ENCODE results near the gene TRIM15. TPM values are rescaled to one million over a fixed set of nuclear protein-coding genes. Genes with fewer than 3 reads are reported as not detected.

The TRIM15 gene
- total and polyA plus RNA-seq, 12 donors, result not detected

GRCh38 chr6:30142665-30143064, 20.7 kb upstream of the TRIM15 start:
- H3K36me3 ChIP-seq (replicated peaks in 1 of 2), result no peaks in the 10 kb centered on the region
- no peaks in the 10 kb centered on the region for H3K4me1 ChIP-seq (replicated peaks in 1 of 2)
- DNase-seq, result no peak
- TF ChIP-seq CTCF (IDR thresholded peaks at IDR 0.05), result no peak
- no peak for TF ChIP-seq POLR2A (IDR thresholded peaks at IDR 0.05)
- H3K27ac ChIP-seq, result no peak overlapping the region
- intact Hi-C loops (cut with DNase I), result no loop called here
- WGBS, 4 donors, result 68 to 73% (median 73%) methylated on average over 3 of the region's 3 CpGs
- H3K9me3 ChIP-seq (replicated peaks in 1 of 3), result no peaks in the 10 kb centered on the region
- no peak overlapping the region for H3K4me3 ChIP-seq
- H3K27me3 ChIP-seq, result peaks cover 11% of the 10 kb centered on the region

- intact Hi-C loops (cut with DNase I), result no loop called here
- no peak for DNase-seq
- Histone ChIP-seq H3K27ac (no peak overlapping the region), H3K27me3 (peaks cover 11% of the 10 kb centered on the region), H3K9me3 (replicated peaks in 1 of 3) (no peaks in the 10 kb centered on the region), H3K36me3 (replicated peaks in 1 of 2) (no peaks in the 10 kb centered on the region), H3K4me1 (replicated peaks in 1 of 2) (no peaks in the 10 kb centered on the region), H3K4me3 (no peak overlapping the region)
- TF ChIP-seq CTCF (IDR thresholded peaks at IDR 0.05) (no peak), POLR2A (IDR thresholded peaks at IDR 0.05) (no peak)
- 65 to 69% (median 67%) methylated on average over 2 of the region's 2 CpGs for WGBS, 4 donors
Measured at GRCh38 chr6:30143780-30144179, 19.6 kb upstream of the TRIM15 start.

- WGBS, 4 donors, result 55 to 65% (median 58%) methylated on average over 6 of the region's 6 CpGs
- H3K27me3 ChIP-seq, result peaks cover 11% of the 10 kb centered on the region
- H3K4me1 ChIP-seq (replicated peaks in 1 of 2), result no peaks in the 10 kb centered on the region
- no peaks in the 10 kb centered on the region for H3K36me3 ChIP-seq (replicated peaks in 1 of 2)
- DNase-seq, result no peak
- no peak overlapping the region for H3K4me3 ChIP-seq
- intact Hi-C loops (cut with DNase I), result no loop called here
- no peaks in the 10 kb centered on the region for H3K9me3 ChIP-seq (replicated peaks in 1 of 3)
- no peak overlapping the region for H3K27ac ChIP-seq
- no peak for TF ChIP-seq CTCF (IDR thresholded peaks at IDR 0.05)
- no peak for TF ChIP-seq POLR2A (IDR thresholded peaks at IDR 0.05)
Measured at GRCh38 chr6:30144811-30145210, 18.5 kb upstream of the TRIM15 start.

DNA sequence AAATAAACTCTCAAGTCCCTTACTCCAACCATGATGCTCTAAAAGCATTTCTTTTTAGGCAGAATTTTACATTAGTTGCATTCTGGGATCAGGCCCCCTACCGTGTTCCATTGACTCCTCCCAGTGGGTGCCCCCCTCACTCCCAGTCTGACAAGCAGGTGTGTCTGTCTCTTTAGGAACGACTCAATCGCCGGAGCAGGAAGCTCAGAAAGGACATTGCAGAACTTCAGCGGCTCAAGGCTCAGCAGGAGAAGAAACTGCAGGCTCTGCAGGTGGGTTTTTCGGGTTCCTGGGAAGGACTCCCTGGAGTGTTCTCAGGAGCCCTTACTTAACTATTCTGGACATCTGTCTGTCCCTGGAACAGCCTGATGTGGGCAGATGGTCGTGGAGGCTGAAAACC, 17.5 kb upstream of the TRIM15 start:
- TF ChIP-seq CTCF (IDR thresholded peaks at IDR 0.05) (no peak), POLR2A (IDR thresholded peaks at IDR 0.05) (no peak)
- Histone ChIP-seq H3K27me3 (peaks cover 14% of the 10 kb centered on the region), H3K4me1 (replicated peaks in 1 of 2) (no peaks in the 10 kb centered on the region), H3K27ac (no peak overlapping the region), H3K4me3 (no peak overlapping the region), H3K9me3 (replicated peaks in 1 of 3) (no peaks in the 10 kb centered on the region), H3K36me3 (replicated peaks in 1 of 2) (no peaks in the 10 kb centered on the region)
- DNase-seq, result no peak
- WGBS, 4 donors, result 59 to 69% (median 66%) methylated on average over 7 of the region's 7 CpGs
- intact Hi-C loops (cut with DNase I), result no loop called here

Data from adrenal gland (tissue), 12 donors.